HG03196 (cell line): ENCODE measurements around the gene PPP1R2.

Source experiments
- ATAC-seq: cut with Tn5 transposase; IDR thresholded peaks from one replicate; pipeline ENCODE4 v1.9.1; 2021; ENCODE audit not compliant: unreplicated experiment

Gene PPP1R2

DNA sequence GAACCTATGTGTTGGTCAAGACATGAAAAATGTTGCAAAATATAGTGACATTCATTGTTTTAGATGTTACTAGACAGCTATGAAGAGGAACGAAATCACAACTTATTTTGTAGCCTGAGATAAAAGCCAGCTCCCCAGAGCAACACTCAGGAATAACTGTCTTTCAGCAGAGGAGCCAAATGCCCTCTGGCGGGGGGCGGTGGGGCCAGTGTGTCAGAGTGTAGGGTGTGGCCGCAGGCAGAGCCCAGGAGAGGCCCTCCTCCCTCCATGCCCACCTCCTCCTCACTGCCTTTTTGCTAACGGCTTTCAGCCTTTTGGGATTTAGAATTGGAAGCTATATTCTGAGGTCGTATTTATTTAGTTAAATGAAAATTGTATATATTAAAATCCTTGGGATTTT lies 23.7 kb upstream of the PPP1R2 start:
- ATAC-seq, result no peak

DNA sequence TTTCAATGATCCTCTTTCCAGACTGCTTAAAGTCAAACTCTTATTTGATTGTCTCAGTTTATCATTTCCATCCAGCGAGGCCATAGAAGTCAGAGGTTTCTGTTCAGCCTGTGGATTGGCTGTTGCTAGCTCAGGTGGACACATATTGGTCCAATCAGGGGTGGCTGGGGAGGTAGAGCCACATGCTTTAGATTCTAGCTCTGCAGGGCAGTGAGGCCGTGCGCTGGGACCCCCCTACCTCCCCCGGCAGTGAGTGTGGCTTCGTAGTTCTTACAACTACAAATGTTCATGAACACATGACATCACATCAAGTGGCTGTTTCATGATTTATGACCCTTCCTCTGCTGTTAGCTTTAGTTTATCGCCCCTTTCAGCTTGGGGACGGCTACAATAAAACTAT lies 22.6 kb upstream of the PPP1R2 start:
- ATAC-seq, result no peak

DNA sequence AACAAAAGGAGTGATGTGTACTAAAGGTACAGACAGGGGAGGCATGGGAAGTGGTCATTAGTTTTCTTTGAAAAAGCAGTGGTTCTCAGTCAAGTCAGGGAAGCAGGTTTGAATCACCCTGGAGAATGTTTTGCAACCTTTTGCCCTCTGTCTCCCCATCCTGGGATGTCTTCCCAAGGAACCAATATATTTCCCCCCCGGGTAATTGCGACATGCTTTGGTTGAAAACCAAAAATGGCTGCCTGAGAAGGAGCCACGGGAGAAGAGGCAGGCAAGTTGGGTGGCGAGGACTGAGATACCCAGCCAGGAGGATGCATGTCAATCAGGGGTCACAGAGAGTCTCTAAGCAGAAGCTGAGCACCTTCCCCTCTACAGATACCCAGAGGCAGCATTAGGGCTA lies 20.2 kb upstream of the PPP1R2 start:
- no peak for ATAC-seq

DNA sequence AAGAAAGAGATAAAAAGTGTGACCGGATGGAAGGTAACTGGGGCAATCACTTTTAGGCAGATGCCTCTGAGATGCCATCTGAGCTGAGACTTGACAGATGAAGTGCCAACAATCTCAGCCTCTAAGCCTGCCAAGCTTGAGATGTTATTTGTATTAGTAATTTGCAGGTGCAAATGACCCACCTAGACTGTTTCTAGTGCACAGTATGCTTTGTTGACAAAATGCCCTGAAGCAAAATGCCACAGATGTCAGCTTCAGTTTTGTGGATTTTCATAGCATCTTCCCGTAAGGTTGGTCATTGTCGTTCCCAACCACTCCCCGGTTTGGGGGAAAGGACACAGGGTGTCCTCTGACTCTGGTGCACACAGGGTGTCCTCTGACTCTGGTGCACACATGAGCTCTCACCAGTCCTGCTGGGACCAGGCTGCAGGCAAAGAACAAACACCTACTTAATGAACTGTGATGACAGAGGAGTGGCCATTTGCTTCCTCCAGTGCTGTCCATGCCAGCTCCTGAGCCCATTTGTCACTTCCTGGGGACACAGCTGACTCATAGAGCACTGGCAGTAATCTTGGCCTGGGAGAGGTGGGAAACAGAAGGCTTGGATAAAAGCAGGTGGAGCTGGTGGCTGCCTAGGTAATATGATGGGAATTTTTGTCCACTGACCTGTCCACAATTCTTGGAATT lies 16.7 kb upstream of the PPP1R2 start:
- no peak for ATAC-seq

DNA sequence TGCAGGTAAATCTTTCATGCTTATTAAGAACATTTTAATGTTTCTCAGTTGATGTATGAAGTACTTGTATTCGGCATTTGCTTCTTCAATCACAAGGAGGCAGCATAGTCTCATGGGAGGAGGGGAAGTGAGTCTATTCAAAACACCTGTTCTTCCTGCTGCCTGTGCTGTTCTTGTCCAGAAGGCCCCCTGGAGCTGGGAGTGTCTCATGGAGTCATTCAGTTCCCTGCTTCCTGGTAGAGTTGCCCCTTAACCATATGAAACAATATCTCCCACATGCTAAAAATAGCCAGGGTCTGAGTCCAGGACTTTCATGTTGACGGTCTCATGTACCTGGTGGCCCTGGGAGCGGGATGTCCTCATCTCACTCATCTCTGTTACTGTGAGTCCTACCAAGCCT lies 15.5 kb upstream of the PPP1R2 start:
- ATAC-seq, result no peak

DNA sequence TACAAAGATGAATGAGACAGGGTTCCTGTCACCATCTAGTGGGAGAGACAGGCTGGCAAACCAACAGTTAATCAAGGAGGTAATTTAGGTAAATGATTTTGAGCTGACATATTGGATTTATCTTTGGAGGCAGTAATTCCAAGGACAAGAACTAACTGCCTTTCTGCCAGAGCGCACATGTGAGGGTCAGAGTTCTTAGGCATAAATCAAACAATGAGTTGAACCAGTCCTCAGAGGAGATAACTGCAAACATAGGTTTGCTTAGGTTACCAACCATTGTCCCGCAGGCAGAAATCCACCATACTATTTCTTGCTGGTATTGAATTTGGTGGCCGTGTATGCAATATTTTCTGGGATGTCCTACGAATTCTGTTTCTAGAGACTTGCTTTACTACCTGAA lies 14.2 kb upstream of the PPP1R2 start:
- no peak for ATAC-seq

DNA sequence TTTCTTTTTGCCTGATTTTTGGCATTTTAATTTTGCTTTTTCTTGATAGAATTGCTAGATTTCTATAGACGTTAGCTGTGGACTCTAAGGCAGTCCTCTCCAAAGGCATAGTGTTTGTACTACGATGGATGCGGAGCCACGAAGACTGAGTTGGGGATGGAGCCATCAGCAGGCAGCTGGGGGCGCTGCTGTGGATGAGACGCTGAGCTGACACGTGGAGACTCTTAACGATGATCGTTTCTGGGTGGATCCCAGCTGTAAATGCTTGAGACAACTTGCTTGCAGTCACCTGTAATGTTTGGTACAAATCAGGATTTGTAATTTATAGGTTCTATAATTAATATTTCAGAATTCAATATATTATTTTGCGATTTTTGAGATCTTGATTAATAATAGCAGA lies 13.3 kb upstream of the PPP1R2 start:
- ATAC-seq, result no peak

DNA sequence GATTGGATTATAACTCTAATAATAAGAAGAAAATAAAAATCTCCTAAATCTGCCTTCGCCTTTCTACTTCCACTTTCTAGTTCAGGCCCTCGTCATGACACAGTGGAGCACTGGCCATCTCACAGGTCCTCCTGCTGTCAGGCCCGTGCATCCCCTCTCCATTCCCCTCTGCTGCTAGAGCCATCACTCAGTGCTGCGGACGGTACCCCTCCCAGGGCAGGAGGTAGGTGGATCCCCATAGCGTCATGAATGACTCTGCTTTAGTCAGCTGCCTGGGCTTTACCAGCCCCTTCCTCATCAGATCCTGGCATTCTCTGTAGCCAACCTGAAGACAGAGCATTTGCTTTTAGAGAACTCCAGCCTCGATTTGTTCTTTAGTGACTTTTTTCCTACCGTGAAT lies 12.0 kb upstream of the PPP1R2 start:
- ATAC-seq, result no peak

DNA sequence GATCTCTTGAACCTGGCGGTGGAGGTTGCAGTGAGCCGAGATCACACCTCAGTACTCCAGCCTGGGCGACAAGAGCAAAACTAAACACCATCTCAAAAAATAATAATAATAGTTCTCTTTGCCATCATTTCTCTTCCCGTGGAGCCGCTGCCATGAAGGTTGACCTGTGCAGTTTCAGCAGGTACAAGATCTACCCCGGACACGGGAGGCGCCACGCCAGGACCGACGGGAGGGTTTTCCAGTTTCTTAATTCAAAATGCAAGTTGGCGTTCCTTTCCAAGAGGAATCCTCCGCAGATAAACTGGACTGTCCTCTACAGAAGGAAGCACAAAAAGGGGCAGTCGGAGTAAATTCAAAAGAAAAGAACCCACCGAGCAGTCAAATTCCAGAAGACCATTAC lies 11.3 kb upstream of the PPP1R2 start:
- no peak for ATAC-seq

DNA sequence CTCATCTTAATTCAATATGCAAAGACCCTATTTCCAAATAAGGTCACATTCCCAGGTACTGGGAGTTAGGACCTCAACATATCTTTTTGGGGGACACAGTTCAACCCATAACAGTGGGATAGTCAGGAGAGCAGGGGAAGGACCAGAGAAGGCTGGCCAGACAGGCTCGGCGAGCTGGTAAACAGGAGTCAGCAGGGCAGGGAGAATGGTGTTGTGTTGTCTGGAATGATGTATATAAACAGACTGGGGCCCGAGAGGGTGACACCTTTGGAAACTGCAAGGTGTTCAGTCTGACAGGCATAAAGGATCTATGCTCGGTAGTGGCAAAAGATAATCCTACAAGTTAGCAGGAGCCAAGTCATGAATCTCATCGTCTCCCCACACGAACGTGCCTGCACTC lies 10.1 kb upstream of the PPP1R2 start:
- ATAC-seq, result no peak

DNA sequence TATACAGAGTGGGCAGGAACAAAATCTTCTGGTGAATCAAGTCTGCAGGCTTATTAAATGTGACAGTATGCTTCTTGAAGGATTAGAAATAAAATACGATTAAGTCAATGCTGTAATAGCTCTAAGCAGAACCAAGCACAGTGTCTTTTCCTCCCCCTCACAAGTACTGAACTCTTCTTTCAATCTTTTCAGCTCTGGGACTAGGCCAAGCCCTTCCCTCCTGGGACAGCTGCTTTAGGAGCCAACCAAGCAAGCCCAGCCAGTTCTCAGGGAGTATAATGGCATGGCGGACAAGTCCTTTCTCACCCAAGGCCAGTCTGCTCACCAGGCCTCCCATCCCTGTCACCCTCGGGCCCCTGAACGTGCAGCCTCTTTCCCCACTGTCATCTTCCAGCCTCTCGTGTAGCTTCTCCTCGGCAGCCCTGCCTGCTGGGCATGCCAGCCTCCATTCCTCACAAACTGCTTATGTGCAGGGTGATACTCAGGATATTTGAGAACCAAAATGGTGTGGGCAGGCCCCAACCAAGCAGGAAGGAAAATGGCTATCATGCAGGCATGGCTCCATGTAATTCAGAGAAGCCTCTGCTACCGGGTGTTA lies 8.4 kb upstream of the PPP1R2 start:
- no peak for ATAC-seq

DNA sequence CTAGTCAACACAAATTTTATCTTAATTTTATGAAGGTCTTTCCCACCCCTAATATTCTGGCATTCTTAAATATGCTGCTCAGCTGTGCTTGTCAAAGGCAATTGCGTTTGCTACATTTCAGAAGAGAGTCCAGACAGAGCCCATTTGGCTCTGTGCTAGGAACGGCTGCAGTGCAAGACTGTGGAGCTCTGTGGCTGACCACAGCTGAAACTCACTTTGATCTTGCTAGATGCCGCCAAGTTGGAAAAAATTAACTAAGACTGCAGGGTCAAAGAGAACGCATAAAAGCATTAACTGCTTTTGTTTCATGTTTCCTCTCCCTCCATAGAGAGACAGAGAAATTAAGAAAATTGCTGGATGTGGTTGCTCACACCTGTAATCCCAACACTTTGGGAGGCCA lies 7.6 kb upstream of the PPP1R2 start:
- no peak for ATAC-seq

DNA sequence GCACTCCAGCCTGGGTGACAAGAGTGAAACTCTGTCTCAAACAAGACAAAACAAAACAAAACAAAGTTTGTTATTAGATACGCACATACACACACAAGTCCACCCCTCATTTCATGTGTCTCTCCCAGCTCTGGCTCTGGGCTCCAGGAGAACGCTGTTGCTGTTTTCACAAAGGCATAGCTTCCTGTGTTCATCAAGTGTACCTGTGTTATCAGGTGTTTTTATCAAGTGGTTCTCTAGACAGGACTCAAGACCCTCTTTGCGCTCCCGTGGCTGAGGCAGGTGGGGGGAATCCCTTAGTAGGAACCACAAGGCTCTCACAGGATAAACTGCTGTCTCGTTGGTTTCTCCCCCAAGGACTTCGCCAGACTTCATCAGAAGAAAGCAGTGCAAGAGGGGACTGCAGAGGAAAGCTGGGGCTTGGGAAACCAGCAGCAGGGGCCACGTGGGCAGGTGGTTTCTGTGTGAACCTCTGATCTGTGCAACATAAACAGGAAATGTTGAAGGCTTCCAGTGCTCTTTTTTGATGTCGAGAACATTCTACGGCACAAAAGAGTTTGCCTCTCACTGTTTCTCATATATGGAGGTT lies 6.9 kb upstream of the PPP1R2 start:
- ATAC-seq, result peak; percentile 62

DNA sequence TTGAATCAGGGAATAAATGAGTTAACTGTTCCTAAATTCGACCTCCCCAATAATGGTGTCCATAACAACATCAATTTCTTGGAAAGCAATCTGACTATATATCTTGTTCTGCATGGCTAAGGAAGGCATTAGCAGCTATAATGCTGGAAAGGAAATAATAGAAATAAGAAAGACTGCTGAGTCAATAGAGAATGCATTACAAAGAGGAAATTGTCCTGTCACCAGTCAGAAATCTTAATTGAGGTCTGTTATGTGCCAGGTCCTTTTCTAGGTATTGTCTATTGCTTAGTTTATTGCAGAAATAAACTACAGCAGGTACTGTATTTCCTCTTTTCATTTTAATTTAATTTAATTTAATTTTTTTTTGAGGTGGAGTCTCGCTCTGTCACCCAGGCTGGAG lies 5.9 kb upstream of the PPP1R2 start:
- ATAC-seq, result no peak

DNA sequence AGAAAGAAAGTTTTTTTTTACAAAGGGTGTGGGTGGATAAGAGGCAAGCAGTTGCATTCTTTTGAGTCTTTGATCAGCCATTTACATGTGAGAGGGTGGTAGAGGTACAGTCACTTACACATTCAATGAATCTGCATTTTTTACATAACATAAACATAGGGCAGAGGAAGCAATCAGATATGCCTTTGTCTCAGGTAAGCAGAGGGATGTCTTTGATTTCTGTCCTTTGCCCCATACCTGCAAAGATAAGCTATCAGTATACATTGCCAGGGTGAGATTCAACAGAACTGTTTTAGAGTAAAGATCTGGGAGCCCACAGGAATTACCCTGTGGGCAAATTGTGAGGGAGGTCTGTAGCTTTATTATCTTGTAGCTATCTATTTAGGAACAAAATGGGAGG lies 5.4 kb upstream of the PPP1R2 start:
- no peak for ATAC-seq

DNA sequence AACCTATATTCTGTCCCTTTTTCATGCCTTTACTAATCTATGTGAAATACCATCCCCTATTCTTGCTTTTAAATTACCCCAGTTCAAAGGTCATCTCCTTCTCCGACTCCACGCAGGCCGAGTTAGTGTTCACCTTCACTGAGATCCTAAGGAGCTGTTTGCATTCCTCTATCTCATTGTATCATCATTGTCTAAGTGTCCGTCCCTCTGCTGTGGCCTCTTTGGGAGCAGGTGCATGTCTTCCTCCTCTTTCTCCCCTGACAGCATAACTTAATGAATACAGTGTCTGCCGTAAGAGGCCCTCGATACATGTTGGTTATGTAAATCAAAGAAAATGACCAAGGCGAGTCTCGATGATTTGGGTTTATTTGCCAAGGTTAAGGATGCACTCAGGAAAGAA lies 4.9 kb upstream of the PPP1R2 start:
- ATAC-seq, result no peak

DNA sequence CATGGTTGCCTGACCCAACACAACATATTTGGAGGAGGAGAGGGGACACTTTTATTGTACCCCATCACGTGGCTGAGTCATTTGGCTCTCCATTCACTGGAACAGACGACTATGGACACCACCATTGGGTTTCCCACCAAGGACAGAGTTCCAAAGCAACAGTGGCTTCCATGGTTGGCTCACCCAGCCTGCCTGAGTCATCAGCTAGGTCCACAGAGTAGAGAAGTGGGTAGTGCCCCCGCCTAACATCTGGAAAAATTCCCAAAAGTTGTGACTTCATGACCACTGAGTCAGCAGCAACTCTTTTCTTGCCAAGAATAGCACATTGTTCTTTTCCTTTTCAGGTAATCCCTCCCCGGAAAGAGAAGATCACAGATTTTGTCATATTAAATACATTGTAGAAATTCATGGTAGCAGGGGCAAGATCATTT lies 3.0 kb upstream of the PPP1R2 start:
- ATAC-seq, result no peak

DNA sequence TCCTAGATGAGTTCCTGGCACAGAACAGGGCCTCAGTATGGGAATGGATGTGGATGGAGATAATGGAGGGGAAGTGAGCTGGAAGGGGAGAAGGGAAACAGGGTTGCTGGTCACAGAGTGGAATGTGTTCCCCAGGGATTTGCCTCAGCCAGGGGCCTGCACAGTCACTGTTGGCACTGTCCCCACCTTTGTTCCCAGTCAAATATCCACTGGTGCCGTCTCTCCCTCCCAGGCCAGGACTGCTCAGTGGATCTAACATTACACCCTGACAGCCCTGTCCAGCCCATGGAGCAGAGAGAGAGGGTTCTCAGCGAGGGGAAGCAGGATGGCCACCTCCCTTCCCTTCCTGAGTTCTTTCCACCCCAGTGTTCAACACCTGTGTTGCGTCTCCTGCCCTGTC lies 1.5 kb upstream of the PPP1R2 start:
- no peak for ATAC-seq

DNA sequence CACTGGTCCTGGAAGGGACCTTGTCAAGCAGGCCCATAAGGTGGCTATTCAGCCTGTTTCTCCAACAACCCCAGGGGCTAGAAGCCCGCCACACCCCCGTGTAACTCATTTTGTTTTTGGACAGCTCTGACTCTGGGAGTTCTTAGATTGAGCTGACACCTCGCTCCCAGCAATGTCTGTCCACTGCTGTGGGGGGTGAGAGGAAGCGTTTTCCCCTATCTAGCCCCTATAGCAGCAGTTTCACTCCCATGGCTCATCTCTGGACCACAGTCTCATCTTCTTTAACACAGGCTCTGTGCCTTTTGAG lies 1.1 kb upstream of the PPP1R2 start:
- ATAC-seq, result no peak

DNA sequence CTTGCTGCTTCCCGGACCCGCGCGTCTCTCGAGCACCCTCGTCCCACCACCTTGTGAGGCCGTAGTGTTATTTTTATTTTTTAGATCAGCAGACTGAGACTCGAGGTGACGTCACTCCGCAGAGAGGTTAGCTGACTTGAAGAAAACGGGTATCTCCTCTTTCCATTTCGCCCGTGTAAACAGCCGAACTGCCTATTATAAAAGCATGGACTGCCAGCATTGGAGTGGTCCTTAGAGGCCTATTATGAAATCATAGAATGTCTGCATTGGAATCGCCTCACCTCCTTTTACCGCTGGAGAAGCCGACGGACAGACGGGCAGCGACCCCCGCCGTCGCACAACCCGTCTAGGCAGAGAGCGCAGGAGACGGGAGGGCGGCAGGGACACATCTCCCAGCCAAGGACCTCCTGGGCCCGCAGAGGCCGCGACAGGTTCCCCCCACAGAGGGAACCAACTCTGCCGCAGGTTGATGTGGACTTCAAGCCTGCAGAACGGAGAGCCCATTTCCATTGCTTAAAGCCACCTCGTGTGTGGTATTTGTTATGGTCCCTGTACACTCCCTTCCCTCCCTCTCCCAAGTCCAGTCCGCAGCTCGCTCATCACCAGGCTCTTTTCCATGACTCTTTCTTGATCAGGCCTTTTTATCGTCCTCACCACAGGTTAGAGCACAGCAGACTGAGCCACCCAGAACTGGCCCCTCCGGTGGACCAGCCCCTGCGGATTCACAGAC lies 540 bp upstream of the PPP1R2 start:
- no peak for ATAC-seq

DNA sequence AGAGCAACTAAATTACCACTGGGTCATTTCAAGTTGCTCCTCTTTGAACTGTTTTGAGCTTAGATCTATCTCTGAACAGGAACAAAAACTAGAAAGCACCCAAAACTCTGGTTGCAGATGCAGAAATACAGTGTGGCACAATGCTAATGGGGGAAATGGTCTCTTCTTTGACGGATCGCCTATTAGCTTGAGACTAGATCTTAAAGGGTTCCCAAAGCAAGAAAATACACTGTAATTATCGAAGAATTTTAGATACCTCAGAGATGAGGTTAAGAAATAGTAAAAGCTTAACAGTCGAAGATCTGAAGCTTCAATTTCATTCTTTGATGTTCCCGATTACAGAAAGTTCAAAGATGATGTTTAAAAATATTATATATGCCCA lies 818 bp downstream of the PPP1R2 start:
- no peak for ATAC-seq

DNA sequence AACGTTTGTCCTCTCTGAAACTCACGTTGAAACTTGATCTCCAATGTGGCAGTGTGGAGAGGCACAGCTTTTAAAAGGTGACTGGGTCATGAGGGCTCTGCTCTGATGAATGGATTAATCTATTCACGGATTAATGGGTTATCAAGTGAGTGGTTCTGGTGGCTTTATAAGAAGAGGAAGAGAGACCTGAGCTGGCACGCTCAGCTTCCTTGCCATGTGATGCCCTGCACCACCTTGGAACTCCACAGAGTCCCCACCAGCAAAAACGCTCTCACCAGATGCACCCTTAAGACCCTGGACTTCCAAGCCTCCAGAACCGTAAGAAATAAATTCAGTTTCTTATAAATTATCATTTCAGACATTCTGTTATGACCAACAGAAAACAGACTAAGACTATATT lies 2.6 kb downstream of the PPP1R2 start:
- ATAC-seq, result no peak
